ENCODE data around the gene AADACL2.

AADACL2 gene

DNA sequence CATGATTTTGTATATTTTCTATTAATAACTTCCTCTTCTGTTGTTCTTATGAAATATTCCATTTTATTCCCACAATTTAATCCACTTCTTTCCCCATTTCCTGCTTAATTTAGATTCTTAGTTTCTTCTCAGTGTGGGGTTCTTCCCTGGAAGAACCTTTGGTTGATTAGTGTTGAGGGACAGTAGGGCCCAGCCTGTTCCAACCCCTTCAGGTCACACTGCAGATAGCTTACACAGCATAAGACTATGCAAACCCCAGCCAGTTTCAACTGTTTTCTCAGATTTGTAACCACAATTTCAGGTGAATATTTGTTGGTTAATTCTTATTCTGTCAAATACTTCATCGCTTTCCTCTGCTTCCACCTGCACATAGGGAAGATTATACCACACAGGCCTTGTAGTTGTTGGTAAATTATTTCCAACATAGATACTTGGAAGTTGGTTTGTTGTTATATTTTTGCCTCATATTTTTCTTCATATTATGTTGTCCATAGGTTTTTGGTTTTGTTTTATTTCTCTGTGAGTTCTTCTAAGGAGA, 34.7 kb downstream of the AADACL2 start:
- TF ChIP-seq, protein P1, sequence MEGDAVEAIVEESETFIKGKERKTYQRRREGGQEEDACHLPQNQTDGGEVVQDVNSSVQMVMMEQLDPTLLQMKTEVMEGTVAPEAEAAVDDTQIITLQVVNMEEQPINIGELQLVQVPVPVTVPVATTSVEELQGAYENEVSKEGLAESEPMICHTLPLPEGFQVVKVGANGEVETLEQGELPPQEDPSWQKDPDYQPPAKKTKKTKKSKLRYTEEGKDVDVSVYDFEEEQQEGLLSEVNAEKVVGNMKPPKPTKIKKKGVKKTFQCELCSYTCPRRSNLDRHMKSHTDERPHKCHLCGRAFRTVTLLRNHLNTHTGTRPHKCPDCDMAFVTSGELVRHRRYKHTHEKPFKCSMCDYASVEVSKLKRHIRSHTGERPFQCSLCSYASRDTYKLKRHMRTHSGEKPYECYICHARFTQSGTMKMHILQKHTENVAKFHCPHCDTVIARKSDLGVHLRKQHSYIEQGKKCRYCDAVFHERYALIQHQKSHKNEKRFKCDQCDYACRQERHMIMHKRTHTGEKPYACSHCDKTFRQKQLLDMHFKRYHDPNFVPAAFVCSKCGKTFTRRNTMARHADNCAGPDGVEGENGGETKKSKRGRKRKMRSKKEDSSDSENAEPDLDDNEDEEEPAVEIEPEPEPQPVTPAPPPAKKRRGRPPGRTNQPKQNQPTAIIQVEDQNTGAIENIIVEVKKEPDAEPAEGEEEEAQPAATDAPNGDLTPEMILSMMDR (IDR thresholded peaks at IDR 0.05; ENCODE audit: low read depth, low read length), result no peak
- TF ChIP-seq EZH2phosphoT487 (IDR thresholded peaks at IDR 0.05; ENCODE audit: low read depth), result no peak
- no peak overlapping the region for H3K4me3 ChIP-seq (ENCODE audit: low read length)
- no peaks in the 10 kb centered on the region for H3K79me2 ChIP-seq (ENCODE audit: low read length)
- H3K27me3 ChIP-seq (ENCODE audit: low read depth, low read length), result no peaks in the 10 kb centered on the region
- H3K4me1 ChIP-seq (ENCODE audit: low read length), result no peaks in the 10 kb centered on the region
- no peak overlapping the region for H3K9ac ChIP-seq (ENCODE audit: low read length)
- H3K36me3 ChIP-seq (replicated peaks; ENCODE audit: low read depth, low read length), result no peaks in the 10 kb centered on the region
- no peak overlapping the region for H3K27ac ChIP-seq (ENCODE audit: low read length)
- H2AFZ ChIP-seq (ENCODE audit: low read depth, low read length), result no peak overlapping the region
- no peaks in the 10 kb centered on the region for H4K20me1 ChIP-seq (ENCODE audit: insufficient read depth, low read length)
- no peaks in the 10 kb centered on the region for H3K9me3 ChIP-seq (ENCODE audit: insufficient read depth, low read length)
- no peak overlapping the region for H3K4me2 ChIP-seq (ENCODE audit: low read length)

DNA sequence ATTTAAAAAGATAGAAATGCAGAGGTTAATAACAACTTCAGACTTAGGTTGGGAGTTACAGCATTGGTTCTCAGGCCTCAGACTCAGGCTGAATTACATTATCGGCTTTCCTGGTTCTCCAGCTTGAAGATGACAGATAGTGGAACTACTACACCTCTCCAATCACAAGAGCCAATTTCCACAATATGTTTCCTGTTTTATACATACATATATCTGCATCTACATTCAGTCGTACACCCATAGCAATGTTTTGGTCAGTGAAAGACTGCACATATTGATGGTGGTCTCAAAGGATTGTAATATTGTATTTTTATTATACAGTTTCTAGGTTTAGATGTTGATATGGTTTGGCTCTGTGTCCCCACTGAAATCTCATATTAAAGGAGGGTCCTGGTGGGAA, 35.4 kb downstream of the AADACL2 start:
- Histone ChIP-seq H3K79me2 (ENCODE audit: low read length) (no peaks in the 10 kb centered on the region), H3K4me3 (ENCODE audit: low read length) (no peak overlapping the region), H3K9ac (ENCODE audit: low read length) (no peak overlapping the region), H3K4me2 (ENCODE audit: low read length) (no peak overlapping the region), H3K4me1 (ENCODE audit: low read length) (no peaks in the 10 kb centered on the region), H3K9me3 (ENCODE audit: insufficient read depth, low read length) (no peaks in the 10 kb centered on the region), H2AFZ (ENCODE audit: low read depth, low read length) (no peak overlapping the region), H3K27ac (ENCODE audit: low read length) (no peak overlapping the region), H3K36me3 (replicated peaks; ENCODE audit: low read depth, low read length) (no peaks in the 10 kb centered on the region), H3K27me3 (ENCODE audit: low read depth, low read length) (no peaks in the 10 kb centered on the region), H4K20me1 (ENCODE audit: insufficient read depth, low read length) (no peaks in the 10 kb centered on the region)
- TF ChIP-seq EZH2phosphoT487 (IDR thresholded peaks at IDR 0.05; ENCODE audit: low read depth), result no peak
- TF ChIP-seq, protein P1 (IDR thresholded peaks at IDR 0.05; ENCODE audit: low read depth, low read length), result no peak

DNA sequence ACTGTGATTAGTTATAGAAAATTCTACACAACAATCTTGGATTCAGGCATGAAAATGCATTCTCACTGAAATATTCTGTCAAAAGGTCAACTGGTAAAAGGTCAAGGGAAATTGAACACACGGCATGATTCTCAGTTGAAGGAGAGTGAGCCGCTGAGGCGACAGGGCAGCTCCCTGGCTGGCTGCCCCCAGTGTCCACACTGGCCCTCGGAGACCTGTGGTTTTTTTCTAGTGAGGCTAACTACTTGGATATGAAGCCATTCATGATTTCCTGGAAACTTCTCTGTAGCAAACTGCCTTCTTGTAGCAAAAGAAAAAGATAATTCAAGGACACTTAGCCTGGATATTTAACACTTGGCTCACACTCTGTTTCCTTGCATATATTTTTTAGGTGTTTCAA, 37.2 kb downstream of the AADACL2 start:
- H3K9ac ChIP-seq (ENCODE audit: low read length), result no peak overlapping the region
- no peak overlapping the region for H3K27ac ChIP-seq (ENCODE audit: low read length)
- no peak overlapping the region for H2AFZ ChIP-seq (ENCODE audit: low read depth, low read length)
- no peaks in the 10 kb centered on the region for H3K9me3 ChIP-seq (ENCODE audit: insufficient read depth, low read length)
- no peaks in the 10 kb centered on the region for H3K4me1 ChIP-seq (ENCODE audit: low read length)
- no peaks in the 10 kb centered on the region for H3K36me3 ChIP-seq (replicated peaks; ENCODE audit: low read depth, low read length)
- H4K20me1 ChIP-seq (ENCODE audit: insufficient read depth, low read length), result no peaks in the 10 kb centered on the region
- no peaks in the 10 kb centered on the region for H3K27me3 ChIP-seq (ENCODE audit: low read depth, low read length)
- H3K4me3 ChIP-seq (ENCODE audit: low read length), result no peak overlapping the region
- no peak for TF ChIP-seq EZH2phosphoT487 (IDR thresholded peaks at IDR 0.05; ENCODE audit: low read depth)
- TF ChIP-seq, protein P1 (IDR thresholded peaks at IDR 0.05; ENCODE audit: low read depth, low read length), result no peak
- H3K4me2 ChIP-seq (ENCODE audit: low read length), result no peak overlapping the region
- H3K79me2 ChIP-seq (ENCODE audit: low read length), result no peaks in the 10 kb centered on the region

DNA sequence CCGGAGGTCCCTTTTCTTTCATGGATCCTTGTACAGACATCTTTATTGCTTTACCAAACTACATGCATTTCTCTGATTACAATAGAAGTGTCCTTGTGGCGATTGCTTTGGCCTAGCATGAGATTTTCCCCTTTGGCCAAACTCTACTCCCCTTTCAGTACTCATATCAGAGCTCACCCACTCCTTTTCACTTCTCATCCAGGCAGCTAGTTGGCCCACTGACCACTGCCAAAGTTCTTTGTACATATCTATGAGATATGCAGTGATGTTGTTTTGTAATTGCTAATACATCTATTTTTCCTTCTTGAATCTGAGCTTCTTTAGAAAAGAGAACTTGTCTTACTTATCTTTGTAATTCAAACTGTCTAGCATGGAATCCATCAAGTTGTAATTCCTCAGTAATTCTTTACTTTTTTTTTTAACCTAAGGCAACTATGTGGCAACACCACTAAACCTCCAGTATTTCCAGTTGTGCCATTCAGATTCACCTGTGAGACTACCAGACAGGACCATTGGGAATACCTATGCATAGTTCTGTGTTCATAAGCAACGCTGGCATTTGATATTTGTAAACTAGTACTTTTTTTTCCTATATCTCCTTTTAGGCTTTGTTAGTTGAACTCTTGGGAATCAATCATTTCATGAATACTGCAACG, 39.2 kb downstream of the AADACL2 start:
- Histone ChIP-seq H3K79me2 (ENCODE audit: low read length) (no peaks in the 10 kb centered on the region), H4K20me1 (ENCODE audit: insufficient read depth, low read length) (no peaks in the 10 kb centered on the region), H3K9ac (ENCODE audit: low read length) (no peak overlapping the region), H3K4me1 (ENCODE audit: low read length) (no peaks in the 10 kb centered on the region), H3K4me3 (ENCODE audit: low read length) (no peak overlapping the region), H3K27me3 (ENCODE audit: low read depth, low read length) (no peaks in the 10 kb centered on the region), H3K9me3 (ENCODE audit: insufficient read depth, low read length) (no peaks in the 10 kb centered on the region), H3K36me3 (replicated peaks; ENCODE audit: low read depth, low read length) (no peaks in the 10 kb centered on the region), H3K4me2 (ENCODE audit: low read length) (no peak overlapping the region), H3K27ac (ENCODE audit: low read length) (no peak overlapping the region), H2AFZ (ENCODE audit: low read depth, low read length) (no peak overlapping the region)
- TF ChIP-seq, protein P1 (IDR thresholded peaks at IDR 0.05; ENCODE audit: low read depth, low read length), result no peak
- no peak for TF ChIP-seq EZH2phosphoT487 (IDR thresholded peaks at IDR 0.05; ENCODE audit: low read depth)
